Measurements from ENCODE around the gene DHX8.

DNA sequence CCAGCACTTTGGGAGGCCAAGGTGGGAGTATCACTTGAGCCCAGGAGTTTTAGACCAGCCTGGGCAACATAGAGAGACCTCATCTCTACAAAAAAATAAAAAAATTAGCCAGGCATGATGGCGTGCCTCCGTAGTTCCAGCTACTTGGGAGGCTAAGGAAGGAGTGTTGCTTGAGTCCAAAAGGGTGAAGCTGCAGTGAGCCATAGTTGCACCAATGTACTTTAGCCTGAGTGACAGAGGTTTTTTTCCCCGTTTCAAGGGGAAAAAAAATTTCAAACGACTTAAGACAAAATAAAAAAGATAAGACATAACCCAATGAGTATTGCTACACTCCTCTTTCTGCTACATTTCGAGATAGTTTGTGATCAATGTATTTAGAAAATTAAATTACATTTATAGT, 6.8 kb downstream of the DHX8 start:
- TF ChIP-seq BCL11A (IDR thresholded peaks at IDR 0.05; ENCODE audit: low read depth in 2 of 2, low read length in 2 of 2) (no peak), CTCF (IDR thresholded peaks at IDR 0.05; ENCODE audit: control extremely low read depth in 1 of 3, insufficient read depth in 1 of 3, low read depth in 1 of 3, low read length in 3 of 3) (no peak), SP2 (IDR thresholded peaks at IDR 0.05; ENCODE audit: low read length) (no peak), CREB1 (IDR thresholded peaks at IDR 0.05) (no peak), POLR2AphosphoS5 (IDR thresholded peaks at IDR 0.05; ENCODE audit: low read depth, low read length) (no peak), ATF2 (IDR thresholded peaks at IDR 0.05; ENCODE audit: low read length) (no peak), GABPA (IDR thresholded peaks at IDR 0.05; ENCODE audit: borderline replicate concordance, insufficient read depth, low read length) (no peak), USF2 (IDR thresholded peaks at IDR 0.05; ENCODE audit: low read length) (no peak), TAF1 (IDR thresholded peaks at IDR 0.05; ENCODE audit: low read depth, low read length) (no peak), JUND (IDR thresholded peaks at IDR 0.05; ENCODE audit: low read length) (no peak)

Data from H1 (cell line).